Retinal pigment epithelial cell (primary cell): ENCODE results near the gene SEC14L5.

Experiments used
- DNase-seq: peaks from one replicate; pipeline ENCODE4 v3.0.0-alpha.2; 2010; ENCODE audit warnings: low read depth
- H3K4me3 ChIP-seq: 2 replicates; pipeline ENCODE4 v1.5.1; 2011; ENCODE audit warnings: mild to moderate bottlenecking, low read length, control low read depth, moderate library complexity
- TF ChIP-seq, protein P1 (sequence below): conservative IDR thresholded peaks from 2 replicates; pipeline ENCODE4 v1.5.1; 2011; ENCODE audit warnings: low read depth, low read length, control low read depth, inconsistent platforms

SEC14L5 gene

DNA sequence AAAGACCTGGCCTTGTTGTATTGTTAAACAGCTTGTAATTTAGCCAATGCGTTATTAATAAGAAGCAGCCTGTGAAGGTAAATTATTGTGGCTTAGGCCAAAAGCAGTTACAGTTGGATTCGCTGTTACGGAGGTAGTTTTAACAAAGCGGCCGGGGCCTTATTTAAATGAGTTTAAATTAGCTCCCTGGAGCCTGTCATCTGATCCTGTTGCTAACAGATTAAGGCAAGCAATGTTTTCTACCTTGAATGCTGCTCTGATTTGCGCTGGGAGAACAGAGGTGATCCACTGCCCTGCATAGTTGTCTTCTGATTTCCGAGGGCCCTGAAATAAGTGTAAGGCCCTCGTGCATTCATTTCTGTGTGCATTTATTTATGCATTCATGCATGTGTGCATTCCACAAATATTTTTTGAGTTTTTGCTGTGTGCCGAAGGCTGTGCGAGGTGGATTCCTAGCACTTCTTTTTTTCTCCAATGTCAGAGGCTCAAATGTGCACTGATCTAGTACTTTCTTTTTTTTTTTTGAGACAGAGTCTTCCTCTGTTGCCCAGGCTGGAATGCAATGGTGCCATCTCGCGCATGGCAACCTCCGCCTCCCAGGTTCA is 10.9 kb downstream of the SEC14L5 start:
- no peak overlapping the region for H3K4me3 ChIP-seq
- DNase-seq = no peak
- TF ChIP-seq, protein P1, sequence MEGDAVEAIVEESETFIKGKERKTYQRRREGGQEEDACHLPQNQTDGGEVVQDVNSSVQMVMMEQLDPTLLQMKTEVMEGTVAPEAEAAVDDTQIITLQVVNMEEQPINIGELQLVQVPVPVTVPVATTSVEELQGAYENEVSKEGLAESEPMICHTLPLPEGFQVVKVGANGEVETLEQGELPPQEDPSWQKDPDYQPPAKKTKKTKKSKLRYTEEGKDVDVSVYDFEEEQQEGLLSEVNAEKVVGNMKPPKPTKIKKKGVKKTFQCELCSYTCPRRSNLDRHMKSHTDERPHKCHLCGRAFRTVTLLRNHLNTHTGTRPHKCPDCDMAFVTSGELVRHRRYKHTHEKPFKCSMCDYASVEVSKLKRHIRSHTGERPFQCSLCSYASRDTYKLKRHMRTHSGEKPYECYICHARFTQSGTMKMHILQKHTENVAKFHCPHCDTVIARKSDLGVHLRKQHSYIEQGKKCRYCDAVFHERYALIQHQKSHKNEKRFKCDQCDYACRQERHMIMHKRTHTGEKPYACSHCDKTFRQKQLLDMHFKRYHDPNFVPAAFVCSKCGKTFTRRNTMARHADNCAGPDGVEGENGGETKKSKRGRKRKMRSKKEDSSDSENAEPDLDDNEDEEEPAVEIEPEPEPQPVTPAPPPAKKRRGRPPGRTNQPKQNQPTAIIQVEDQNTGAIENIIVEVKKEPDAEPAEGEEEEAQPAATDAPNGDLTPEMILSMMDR = no peak

DNA sequence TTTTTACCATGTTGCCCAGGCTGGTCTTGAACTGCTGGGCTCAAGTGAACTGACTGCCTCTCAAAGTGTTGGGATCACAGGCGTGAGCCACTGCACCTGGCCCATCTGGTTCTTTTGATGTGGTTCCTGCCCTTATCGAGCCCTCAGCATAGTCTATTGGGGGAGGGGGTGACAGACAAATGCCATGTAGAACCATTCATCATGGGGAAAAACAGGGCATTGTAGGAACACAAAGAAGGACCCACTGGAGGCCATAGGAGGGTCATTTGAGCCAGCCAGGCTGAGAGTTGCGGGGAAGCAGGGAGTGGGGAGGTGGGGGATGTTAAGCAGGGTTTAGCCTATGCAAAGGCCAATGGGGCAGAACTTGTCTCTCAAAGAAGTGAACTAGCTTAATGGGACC is 11.9 kb downstream of the SEC14L5 start:
- TF ChIP-seq, protein P1 = no peak
- H3K4me3 ChIP-seq = no peak overlapping the region
- no peak for DNase-seq

DNA sequence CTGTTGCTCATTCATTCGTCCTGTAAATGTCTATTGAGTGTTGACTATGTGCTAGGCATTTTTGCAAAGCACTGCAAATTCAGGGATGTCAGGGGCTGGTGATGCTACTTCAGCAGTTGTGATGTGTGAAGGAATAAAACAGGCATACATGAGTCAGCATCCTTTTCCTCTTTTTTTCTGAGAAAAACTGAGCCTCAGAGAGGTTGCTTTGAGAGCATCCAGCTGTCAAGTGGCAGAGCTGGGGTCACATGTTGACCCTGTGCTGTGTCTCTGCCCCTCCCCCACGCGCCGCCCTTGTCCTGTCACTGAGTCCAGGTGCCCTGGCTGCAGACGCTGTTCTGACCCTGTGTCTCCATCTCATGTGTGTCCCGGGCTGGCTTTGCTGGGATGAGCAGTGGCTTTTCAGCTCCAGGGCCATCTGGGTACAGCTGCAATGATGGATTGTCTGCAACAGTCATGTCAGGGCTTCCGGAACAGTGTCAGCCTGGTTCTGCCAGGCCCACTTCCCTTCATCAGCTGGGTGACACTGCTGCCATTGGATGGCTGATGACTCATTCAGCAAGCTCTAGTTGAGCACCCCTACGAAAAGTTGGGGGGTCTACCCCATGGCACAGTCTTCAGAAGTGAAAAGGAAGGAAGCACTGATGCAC is 14.9 kb downstream of the SEC14L5 start:
- H3K4me3 ChIP-seq = no peak overlapping the region
- TF ChIP-seq, protein P1 = no peak

DNA sequence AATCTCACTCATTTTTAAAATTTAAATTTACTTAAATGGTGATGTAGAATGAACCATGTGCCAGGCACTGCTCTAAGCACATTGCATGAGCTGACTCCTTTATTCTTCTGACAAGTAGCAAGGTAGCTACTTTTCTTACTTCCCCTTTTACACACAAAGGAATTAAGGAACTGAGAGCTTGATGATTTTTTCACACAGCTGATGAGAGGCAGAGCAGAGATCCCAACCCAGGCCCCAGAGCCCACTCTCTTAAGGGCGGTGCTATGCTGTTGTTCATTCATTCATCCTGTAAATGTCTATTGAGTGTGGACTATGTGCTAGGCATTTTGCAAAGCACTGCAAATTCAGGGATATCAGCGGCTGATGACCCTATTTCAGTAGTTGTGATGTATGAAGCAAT is 17.9 kb downstream of the SEC14L5 start:
- DNase-seq = no peak
- TF ChIP-seq, protein P1 = no peak

More for the DNA sequence above, 14.9 kb downstream of the SEC14L5 start:
- no peak for DNase-seq

DNA sequence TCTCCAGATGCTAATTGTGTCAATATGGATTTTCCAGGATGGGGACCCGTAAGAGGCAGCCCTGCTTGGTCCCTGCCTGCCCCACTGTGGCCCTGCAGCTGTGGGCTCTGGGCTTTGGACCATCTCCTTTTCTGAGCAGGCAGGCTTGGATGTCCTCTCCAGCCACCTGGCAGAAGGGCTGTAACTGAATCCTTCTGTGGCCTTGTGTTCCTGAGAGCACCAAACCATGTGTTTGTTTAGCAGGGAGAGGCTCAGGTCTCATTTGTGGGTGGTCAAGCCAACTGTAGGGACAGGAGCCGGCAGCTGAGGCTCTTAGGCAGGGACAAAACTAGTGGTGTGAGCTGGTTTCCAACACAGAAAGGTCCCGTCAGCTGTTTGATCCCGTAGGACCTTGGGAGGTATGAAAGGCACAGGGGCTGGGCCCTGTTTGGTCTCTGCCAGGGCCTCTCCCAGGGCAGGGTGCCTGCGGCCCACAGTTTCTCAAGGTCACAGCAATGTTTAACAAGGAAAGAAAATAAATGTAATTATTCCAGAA is 18.5 kb downstream of the SEC14L5 start:
- TF ChIP-seq, protein P1 = no peak
- no peak for DNase-seq
- H3K4me3 ChIP-seq = no peak overlapping the region

More for the DNA sequence above, 17.9 kb downstream of the SEC14L5 start:
- no peak overlapping the region for H3K4me3 ChIP-seq

DNA sequence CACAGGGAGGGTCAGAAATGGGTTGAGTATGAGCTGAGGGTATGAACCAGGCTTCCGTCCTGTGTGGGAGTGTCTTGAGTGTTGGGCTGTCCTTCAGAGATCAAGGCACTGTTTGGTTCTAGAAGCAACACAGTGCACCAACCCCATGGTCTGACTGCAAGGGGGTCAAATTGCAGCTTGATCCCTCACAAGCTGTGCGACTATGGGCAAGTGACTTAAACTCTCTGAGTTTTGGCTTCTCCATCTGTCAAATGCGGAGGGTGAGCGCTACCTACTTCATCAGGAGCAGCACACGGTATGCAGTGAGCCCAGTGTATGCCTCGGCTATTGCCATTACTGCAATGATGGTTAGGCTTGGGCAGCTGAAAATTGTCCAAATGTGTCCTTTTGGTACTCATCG is 21.0 kb downstream of the SEC14L5 start:
- no peak for DNase-seq
- TF ChIP-seq, protein P1 = no peak

More for the DNA sequence above, 21.0 kb downstream of the SEC14L5 start:
- H3K4me3 ChIP-seq = no peak overlapping the region
